Stimulated activated CD4-positive, alpha-beta T cell treated with anti-CD3 and anti-CD28 coated beads, Interleukin-15, amount 100 ng/mL, for 24 hours (primary cell): ENCODE measurements around the gene ZGRF1.
A peak's percentile ranks its signal among the peaks of the same experiment; 100 is the strongest.
"Not testable (repeated sequence)": the region's sequence is repeated elsewhere in the genome, so short reads cannot be mapped to it uniquely, and the experiment has no call there.

ENCODE experiments used
- DNase-seq: peaks from one replicate; pipeline ENCODE4 v3.0.0-alpha.2; 2020

The ZGRF1 gene

DNA sequence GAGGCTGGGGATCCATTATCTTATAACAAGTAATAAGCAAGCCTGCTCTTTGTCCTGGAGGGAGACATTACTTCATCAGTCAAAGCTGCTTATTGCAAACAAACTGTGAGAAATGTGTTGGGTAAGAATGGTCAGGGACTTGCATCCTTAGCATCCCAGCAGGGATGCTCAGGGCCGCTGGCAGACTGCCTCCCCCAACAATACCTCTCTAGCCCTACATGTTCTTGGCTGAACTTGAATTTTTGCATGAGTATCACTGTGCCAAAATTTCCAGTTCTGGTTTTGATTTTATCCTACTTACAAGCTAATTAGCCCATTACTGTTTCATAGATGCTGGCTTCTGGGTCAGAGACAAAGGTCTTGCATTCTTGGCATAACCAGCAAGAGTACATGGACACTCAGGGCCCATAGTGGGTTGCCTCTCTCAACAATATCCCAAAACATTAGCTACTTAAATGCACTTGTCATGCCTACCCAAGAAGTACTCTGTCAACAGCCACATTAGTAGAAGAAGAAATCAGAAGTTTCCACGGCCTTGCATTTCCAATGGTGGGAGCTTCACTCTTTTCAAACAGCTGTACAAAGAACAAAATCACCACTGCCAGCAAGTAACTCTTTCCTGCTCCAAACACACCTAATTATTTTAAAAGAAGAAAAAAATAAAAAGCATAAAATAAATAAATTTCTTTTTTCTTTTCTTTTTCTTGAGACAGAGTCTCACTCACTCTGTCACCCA is 78.9 kb downstream of the ZGRF1 start:
- no peak for DNase-seq

- not testable (repeated sequence) for DNase-seq
Measured at GRCh38 chr4:112554271-112554670, 82.4 kb downstream of the ZGRF1 start.

DNA sequence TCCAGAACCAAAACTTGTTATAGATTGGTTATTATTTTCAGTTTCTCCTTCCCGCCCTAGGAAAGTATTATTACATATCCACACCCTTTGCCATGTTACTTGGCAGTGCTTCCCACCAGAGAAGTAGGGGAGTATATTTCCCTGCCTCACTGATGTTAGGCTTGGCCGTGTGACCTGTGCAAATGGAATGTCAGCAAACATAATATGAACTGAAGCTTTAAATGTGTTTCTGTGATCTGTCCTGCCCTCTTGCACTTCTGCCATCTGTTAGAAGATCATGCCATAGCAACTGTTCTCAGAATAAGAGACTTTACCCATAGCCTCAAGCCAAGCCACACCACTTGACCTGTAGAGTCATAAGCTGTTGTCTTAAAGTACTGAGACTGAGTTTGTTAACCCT is 84.0 kb downstream of the ZGRF1 start:
- no peak for DNase-seq

GRCh38 chr4:112550728-112551127 is 86.0 kb downstream of the ZGRF1 start:
- no peak for DNase-seq

DNA sequence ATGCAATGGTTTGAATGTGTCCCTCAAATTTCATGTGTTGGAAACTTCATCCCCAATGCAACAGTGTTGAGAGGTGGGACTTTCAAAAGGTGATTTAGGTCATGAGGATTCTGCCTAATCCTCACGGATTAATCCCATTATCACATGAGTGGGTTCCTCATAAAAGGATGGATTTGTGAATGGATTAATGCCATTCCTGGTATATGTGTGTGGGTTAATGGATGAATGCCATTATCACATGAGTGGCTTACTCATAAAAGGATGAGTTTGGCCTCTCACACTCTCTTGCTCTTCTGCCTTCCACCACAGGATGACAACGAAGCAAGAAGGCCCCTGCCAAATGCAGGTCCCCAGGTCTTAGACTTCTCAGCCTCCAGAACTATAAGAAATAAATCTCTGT is 90.2 kb downstream of the ZGRF1 start:
- DNase-seq, result no peak

GRCh38 chr4:112545346-112545745 is 91.4 kb downstream of the ZGRF1 start:
- no peak for DNase-seq

DNA sequence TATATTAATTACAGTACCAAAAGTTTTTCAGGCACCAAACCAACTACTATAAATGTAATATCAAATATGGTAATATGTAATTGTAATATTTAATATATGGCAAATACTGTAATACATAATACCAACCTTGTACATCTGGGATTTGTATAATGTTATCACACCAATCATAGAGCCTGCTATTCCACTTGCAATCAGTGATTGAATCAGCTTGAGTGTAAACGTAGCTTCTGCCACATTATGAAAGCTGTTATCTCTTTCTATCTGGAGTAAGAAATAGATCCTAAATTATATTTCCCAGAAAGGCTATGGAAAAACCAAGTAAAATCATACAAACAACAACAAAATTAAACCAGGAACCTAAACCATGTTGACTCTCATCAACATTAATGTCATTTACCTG is 96.0 kb downstream of the ZGRF1 start:
- no peak for DNase-seq

- DNase-seq, result no peak
Measured at GRCh38 chr4:112536123-112536522, 100.6 kb downstream of the ZGRF1 start.

DNA sequence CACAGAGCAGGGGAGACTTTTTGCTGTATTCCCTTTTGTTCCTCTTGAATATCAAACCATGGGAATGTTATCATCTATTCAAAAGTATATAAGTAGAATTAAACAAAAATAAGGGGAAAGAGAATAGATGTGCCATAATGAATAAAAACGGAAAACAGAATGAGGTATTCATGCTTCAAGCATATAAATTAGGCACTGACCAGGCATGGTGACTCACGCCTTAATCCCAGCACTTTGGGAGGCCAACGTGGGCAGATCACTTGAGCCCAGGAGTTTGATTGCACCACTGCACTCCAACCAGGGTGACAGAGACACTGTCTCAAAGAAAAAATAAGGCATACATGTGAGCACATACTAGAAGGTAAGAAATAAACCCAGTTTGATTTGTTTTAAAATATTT is 104.4 kb downstream of the ZGRF1 start:
- DNase-seq, result no peak

- no peak for DNase-seq
Measured at GRCh38 chr4:112531146-112531545, 105.6 kb downstream of the ZGRF1 start.

- DNase-seq, result no peak
Measured at GRCh38 chr4:112526061-112526460, 110.6 kb downstream of the ZGRF1 start.

DNA sequence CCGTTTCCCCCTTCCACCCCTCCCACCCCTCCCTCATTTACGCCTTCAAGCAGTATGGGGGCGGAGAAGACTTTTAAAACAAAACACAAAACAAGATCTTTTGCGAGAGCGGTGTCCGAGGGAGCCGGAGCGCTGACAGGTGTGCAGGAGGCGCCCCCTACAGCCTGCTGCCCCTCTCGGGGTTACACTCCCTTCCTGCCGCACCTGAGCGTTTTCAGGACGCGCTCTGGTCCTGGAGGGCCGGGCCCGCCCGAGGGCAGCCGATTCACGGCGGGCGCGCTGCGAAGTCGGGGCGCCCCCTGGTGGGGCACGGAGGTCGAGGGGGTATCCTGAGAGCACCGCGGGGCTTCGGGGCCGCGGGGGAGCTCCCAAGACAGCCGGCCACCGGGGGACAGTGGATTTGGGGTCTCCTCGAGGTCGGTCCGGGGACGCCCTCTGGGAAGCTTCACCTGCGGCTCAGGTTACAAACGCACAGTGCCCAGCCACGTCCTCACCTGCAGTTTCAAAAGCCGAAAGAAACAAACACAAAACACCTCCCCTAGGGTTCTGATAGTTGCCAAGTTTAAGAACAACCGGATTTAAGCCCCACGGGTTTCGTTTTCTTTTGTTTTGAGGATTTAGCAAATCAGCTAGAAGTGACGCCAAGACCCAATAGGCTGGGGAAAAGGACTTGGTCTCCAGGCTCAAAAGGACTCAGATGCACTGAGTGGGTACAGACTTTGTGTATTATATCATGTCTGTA is 112.8 kb downstream of the ZGRF1 start:
- peak; percentile 86 for DNase-seq

GRCh38 chr4:112523008-112523721 is 113.5 kb downstream of the ZGRF1 start:
- DNase-seq, result peak; percentile 57

- not testable (repeated sequence) for DNase-seq
Measured at GRCh38 chr4:112522431-112522830, 114.3 kb downstream of the ZGRF1 start.

- DNase-seq, result no peak
Measured at GRCh38 chr4:112521123-112522023, 115.3 kb downstream of the ZGRF1 start.

GRCh38 chr4:112520598-112521122 is 116.0 kb downstream of the ZGRF1 start:
- DNase-seq, result no peak

DNA sequence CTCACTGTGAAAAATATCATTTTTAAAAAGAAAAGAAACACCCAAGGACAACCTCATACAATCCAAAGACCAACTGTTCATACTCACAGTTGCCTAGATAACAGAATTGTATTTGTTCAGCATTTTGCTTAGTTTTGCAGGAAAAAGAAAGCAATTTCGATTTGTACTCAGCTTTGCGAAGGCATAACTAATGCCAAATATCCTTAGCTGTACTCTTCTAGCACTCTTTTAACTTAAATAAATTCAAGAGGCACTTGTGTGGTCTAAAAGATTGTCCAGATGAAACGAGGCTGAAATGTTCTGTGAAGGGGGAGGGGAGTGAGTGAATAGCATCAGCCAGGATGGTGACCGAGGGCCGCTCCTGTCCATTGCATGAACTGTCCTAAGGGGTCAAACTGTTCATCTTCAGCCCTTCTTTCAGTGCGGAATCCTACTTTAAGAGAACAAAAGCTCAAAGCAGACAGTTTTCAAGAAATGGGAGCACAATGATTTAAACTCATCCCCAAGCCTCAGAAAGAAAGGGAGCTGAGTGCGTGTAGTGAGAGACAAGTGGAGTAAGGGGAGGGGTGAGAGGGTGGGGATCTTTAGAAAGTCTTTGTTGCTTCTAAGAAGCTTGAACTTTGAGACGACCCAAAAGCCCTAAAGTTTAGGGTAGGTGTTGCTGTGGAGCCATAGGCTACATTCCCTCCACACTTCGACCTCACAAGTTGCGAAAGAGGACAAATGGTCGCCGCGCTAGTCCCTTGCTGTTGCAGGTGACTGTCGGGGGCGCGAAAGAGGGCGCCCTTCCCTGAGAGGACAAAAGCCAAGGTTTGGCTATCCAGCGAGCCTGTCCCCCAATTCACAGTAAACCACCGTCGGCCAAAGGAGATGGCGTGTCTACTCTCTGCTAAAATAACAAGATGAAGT is 116.8 kb downstream of the ZGRF1 start:
- no peak for DNase-seq

DNA sequence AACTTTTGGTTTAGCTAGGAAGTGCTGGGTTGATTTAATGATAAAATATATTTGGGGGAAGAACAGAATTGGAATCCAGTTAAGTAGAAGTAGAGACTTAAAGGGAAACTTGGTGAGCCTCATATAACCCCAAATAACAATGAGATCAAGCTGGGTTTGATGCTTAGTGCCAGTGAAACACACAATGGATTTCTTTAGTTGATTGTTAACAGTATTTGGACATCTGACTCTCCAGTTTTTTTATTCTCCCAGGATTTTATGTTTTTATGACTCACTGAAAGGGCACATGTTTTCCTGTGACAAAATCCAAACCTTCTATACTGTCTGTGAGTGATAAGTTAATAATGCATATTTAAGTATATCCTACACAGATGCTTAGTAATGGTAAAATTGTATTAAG is 118.0 kb downstream of the ZGRF1 start:
- DNase-seq, result no peak

GRCh38 chr4:112517911-112518310 is 118.8 kb downstream of the ZGRF1 start:
- no peak for DNase-seq

- DNase-seq, result peak; percentile 47
Measured at GRCh38 chr4:112517067-112517634, 119.6 kb downstream of the ZGRF1 start.

DNA sequence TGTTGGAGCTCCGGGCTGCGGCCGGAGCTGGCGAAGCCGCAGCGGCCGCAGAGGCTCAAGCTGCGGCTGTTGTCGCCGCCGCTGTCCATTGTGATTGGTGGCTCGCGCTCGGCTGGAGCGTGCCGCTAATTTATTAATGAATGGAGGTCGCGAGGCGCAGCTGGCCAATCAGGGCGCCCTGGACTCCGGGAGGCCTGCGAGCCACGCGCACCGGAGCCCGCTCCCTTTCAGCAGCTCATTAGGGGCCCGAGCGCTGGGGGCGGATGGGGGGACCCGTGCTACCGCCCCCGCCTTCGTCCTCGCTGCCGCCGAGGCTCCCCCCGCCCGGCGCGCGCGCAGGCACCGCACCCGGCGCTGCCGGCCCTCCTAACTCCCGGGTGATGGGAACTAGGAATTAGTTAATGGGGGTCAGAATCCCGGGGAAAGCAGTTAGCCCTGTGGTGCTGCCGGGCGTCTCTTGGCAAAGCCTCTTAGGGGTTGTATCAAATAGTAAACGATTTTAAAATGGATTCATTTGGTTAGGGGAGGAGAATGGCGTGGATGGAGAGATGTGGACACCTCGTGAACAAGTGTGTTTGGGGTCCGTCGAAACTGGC is 120.1 kb downstream of the ZGRF1 start:
- DNase-seq, result no peak
